ENCODE data around the gene METTL16. TPM values are rescaled to one million over a fixed set of nuclear protein-coding genes. Genes with fewer than 3 reads are reported as not detected.

The METTL16 gene
- total and polyA plus RNA-seq, 7 donors, result 6.5 to 33.2 (median 18.3) TPM

GRCh38 chr17:2371183-2372130 lies 140.2 kb downstream of the METTL16 start:
- Histone ChIP-seq H3K9me3 (no peaks in the 10 kb centered on the region), H3K27me3 (no peaks in the 10 kb centered on the region), H3K27ac (no peak overlapping the region), H3K4me1 (peaks cover 0 to 34% (median 20%) of the 10 kb centered on the region in 4 donors), H3K36me3 (peaks cover 11 to 51% (median 22%) of the 10 kb centered on the region in 4 donors), H3K4me3 (no peak overlapping the region)
- no peak for DNase-seq
- WGBS, 2 donors, result 94 to 95% methylated on average over 30 of the region's 30 CpGs
- TF ChIP-seq POLR2AphosphoS5 (IDR thresholded peaks at IDR 0.05), result no peak
- no peak for TF ChIP-seq POLR2A (IDR thresholded peaks at IDR 0.05)
- TF ChIP-seq, protein P1, sequence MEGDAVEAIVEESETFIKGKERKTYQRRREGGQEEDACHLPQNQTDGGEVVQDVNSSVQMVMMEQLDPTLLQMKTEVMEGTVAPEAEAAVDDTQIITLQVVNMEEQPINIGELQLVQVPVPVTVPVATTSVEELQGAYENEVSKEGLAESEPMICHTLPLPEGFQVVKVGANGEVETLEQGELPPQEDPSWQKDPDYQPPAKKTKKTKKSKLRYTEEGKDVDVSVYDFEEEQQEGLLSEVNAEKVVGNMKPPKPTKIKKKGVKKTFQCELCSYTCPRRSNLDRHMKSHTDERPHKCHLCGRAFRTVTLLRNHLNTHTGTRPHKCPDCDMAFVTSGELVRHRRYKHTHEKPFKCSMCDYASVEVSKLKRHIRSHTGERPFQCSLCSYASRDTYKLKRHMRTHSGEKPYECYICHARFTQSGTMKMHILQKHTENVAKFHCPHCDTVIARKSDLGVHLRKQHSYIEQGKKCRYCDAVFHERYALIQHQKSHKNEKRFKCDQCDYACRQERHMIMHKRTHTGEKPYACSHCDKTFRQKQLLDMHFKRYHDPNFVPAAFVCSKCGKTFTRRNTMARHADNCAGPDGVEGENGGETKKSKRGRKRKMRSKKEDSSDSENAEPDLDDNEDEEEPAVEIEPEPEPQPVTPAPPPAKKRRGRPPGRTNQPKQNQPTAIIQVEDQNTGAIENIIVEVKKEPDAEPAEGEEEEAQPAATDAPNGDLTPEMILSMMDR (IDR thresholded peaks at IDR 0.05), result no peak
- TF ChIP-seq EP300 (IDR thresholded peaks at IDR 0.05), result no peak
- intact Hi-C loops (cut with DNase I), result no loop called here

GRCh38 chr17:2370211-2370589 lies 141.5 kb downstream of the METTL16 start:
- intact Hi-C loops (cut with DNase I), result no loop called here
- peak overlapping the region in 2 of 4 donors; percentile 29 to 47 for H3K27ac ChIP-seq

GRCh38 chr17:2369551-2370210 lies 142.0 kb downstream of the METTL16 start:
- H3K27me3 ChIP-seq, result no peaks in the 10 kb centered on the region
- peaks cover 0 to 34% (median 20%) of the 10 kb centered on the region in 4 donors for H3K4me1 ChIP-seq
- TF ChIP-seq POLR2AphosphoS5 (IDR thresholded peaks at IDR 0.05) (no peak), EP300 (IDR thresholded peaks at IDR 0.05) (no peak), POLR2A (IDR thresholded peaks at IDR 0.05) (no peak)
- TF ChIP-seq, protein P1 (IDR thresholded peaks at IDR 0.05), result no peak
- intact Hi-C loops (cut with DNase I), result loop anchor here (10.0 kb wide), 1 partner anchor 45 kb away; no protein-coding TSS in a partner anchor
- no peak for DNase-seq
- H3K27ac ChIP-seq, result peak overlapping the region in 3 of 4 donors; percentile 29 to 61 (median 47)
- no peak overlapping the region for H3K4me3 ChIP-seq
- H3K9me3 ChIP-seq, result no peaks in the 10 kb centered on the region
- WGBS, 2 donors, result 84 to 85% methylated on average over 20 of the region's 20 CpGs
- H3K36me3 ChIP-seq, result peaks cover 3 to 47% (median 16%) of the 10 kb centered on the region in 4 donors

More at GRCh38 chr17:2370211-2370589, 141.5 kb downstream of the METTL16 start:
- WGBS, 2 donors, result 89 to 93% methylated on average over 11 of the region's 11 CpGs
- Histone ChIP-seq H3K9me3 (no peaks in the 10 kb centered on the region), H3K27me3 (no peaks in the 10 kb centered on the region), H3K4me1 (peaks cover 0 to 34% (median 20%) of the 10 kb centered on the region in 4 donors), H3K4me3 (no peak overlapping the region), H3K36me3 (peaks cover 3 to 47% (median 15%) of the 10 kb centered on the region in 4 donors)
- TF ChIP-seq POLR2AphosphoS5 (IDR thresholded peaks at IDR 0.05), result no peak
- no peak for TF ChIP-seq EP300 (IDR thresholded peaks at IDR 0.05)
- TF ChIP-seq POLR2A (IDR thresholded peaks at IDR 0.05), result no peak
- TF ChIP-seq, protein P1 (IDR thresholded peaks at IDR 0.05), result no peak
- DNase-seq, result no peak

DNA sequence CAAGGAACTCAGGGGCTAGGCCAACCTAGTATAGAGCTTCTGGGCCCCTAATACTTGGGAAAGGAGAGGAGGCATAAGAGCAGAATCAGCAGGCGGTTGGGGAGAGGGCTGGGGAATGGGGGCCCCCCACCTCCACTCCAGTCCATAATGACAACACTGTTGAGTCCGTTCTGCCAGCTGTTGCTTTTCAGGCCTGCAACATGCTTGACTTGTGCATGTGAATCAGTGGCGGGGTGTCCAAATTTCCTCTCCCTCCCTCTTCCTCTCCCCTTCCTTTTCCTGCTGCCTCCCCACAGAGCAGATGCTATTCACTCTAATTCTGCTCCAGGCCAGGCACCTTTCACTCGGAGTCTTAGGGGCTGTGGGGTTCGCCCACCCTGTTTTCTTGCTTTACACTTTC lies 142.6 kb downstream of the METTL16 start:
- Histone ChIP-seq H3K4me3 (no peak overlapping the region), H3K4me1 (peaks cover 0 to 36% (median 26%) of the 10 kb centered on the region in 4 donors), H3K27ac (peak overlapping the region; percentile 27 to 61 (median 38)), H3K9me3 (no peaks in the 10 kb centered on the region), H3K36me3 (peaks cover 3 to 46% (median 16%) of the 10 kb centered on the region in 4 donors), H3K27me3 (no peaks in the 10 kb centered on the region)
- TF ChIP-seq EP300 (IDR thresholded peaks at IDR 0.05) (no peak), POLR2A (IDR thresholded peaks at IDR 0.05) (no peak), POLR2AphosphoS5 (IDR thresholded peaks at IDR 0.05) (no peak)
- TF ChIP-seq, protein P1 (IDR thresholded peaks at IDR 0.05), result no peak
- intact Hi-C loops (cut with DNase I), result loop anchor here (10.0 kb wide), 1 partner anchor 46 kb away; no protein-coding TSS in a partner anchor
- DNase-seq, result no peak
- 80 to 81% methylated on average over 5 of the region's 5 CpGs for WGBS, 2 donors
